GM12873 (cell line): ENCODE results near the gene RSU1.

Source experiments
- CTCF ChIP-seq: IDR thresholded peaks from 2 replicates; pipeline ENCODE4 v1.5.1; 2012; ENCODE audit warnings: low read depth, mild to moderate bottlenecking, moderate library complexity, low read length, control low read depth; ENCODE audit not compliant: insufficient read depth; ENCODE audit errors: missing control alignments

The RSU1 gene

GRCh38 chr10:16770141-16770540, 47.1 kb downstream of the RSU1 start:
- no peak for TF ChIP-seq CTCF

GRCh38 chr10:16769331-16769730, 47.9 kb downstream of the RSU1 start:
- TF ChIP-seq CTCF, result no peak

- no peak for TF ChIP-seq CTCF
These were observed 48.5 kb downstream of the RSU1 start for GRCh38 chr10:16768702-16769101.

- no peak for TF ChIP-seq CTCF
These were observed 51.5 kb downstream of the RSU1 start for GRCh38 chr10:16765509-16766375.

GRCh38 chr10:16761300-16761699, 55.9 kb downstream of the RSU1 start:
- no peak for TF ChIP-seq CTCF

- no peak for TF ChIP-seq CTCF
These were observed 60.5 kb downstream of the RSU1 start for GRCh38 chr10:16756561-16757221.

- TF ChIP-seq CTCF, result no peak
These were observed 62.5 kb downstream of the RSU1 start for GRCh38 chr10:16754765-16755164.
